WTC11 (cell line): ENCODE measurements around the gene L1TD1. TPM values are rescaled to one million over a fixed set of nuclear protein-coding genes. Genes with fewer than 3 reads are reported as not detected.

ENCODE experiments used
- ATF1 ChIP-seq: sonication (generic); formaldehyde crosslinking; IDR thresholded peaks from 2 replicates; pipeline ENCODE4 v1.8.1; 2023; ENCODE audit warnings: mild to moderate bottlenecking, moderate library complexity, missing genetic modification reagents
- MXD4 ChIP-seq: fragments of 250-450 bp; sonication (Bioruptor Pico); IDR thresholded peaks from 2 replicates; pipeline ENCODE4 v1.8.0; 2021; ENCODE audit warnings: mild to moderate bottlenecking, moderate library complexity, borderline replicate concordance
- NR1H2 ChIP-seq: sonication (generic); formaldehyde crosslinking; IDR thresholded peaks from 2 replicates; pipeline ENCODE4 v1.9.0; 2021; ENCODE audit warnings: mild to moderate bottlenecking, moderate library complexity, missing genetic modification reagents
- NR3C1 ChIP-seq: sonication (generic); formaldehyde crosslinking; conservative IDR thresholded peaks from 2 replicates; pipeline ENCODE4 v1.8.1; 2023; ENCODE audit warnings: low read depth, mild to moderate bottlenecking, missing genetic modification reagents
- OVOL2 ChIP-seq: fragments of 250-450 bp; sonication (Bioruptor Pico); IDR thresholded peaks from 2 replicates; pipeline ENCODE4 v1.9.0; 2021; ENCODE audit warnings: mild to moderate bottlenecking, borderline replicate concordance
- SOX15 ChIP-seq: fragments of 250-450 bp; sonication (Bioruptor Pico); IDR thresholded peaks from 2 replicates; pipeline ENCODE4 v1.9.0; 2021; ENCODE audit warnings: mild to moderate bottlenecking
- TEAD4 ChIP-seq: sonication (generic); formaldehyde crosslinking; IDR thresholded peaks from 2 replicates; pipeline ENCODE4 v1.8.0; 2022; ENCODE audit warnings: mild to moderate bottlenecking, missing genetic modification reagents
- ZBTB21 ChIP-seq: sonication (generic); formaldehyde crosslinking; IDR thresholded peaks from 2 replicates; pipeline ENCODE4 v1.8.1; 2023; ENCODE audit warnings: mild to moderate bottlenecking, missing genetic modification reagents, borderline replicate concordance
- ZNF121 ChIP-seq: sonication (generic); formaldehyde crosslinking; IDR thresholded peaks from 2 replicates; pipeline ENCODE4 v1.8.0; 2023; ENCODE audit warnings: missing genetic modification reagents
- ZNF671 ChIP-seq: fragments of 250-450 bp; sonication (Bioruptor Pico); IDR thresholded peaks from 2 replicates; pipeline ENCODE4 v1.8.0; 2021; ENCODE audit warnings: mild to moderate bottlenecking
- total RNA-seq: library from RNA; stranded (reverse); gene quantifications from 3 replicates; pipeline ENCODE4 v1.2.3, GENCODE V29; 2021
- TF ChIP-seq, protein P1 (sequence below): sonication (generic); formaldehyde crosslinking; conservative IDR thresholded peaks from 2 replicates; pipeline ENCODE4 v1.8.1; 2022; ENCODE audit warnings: mild to moderate bottlenecking, missing genetic modification reagents
- TF ChIP-seq, protein P2 (sequence below): fragments of 250-450 bp; sonication (Bioruptor Pico); IDR thresholded peaks from 2 replicates; pipeline ENCODE4 v1.9.0; 2021; ENCODE audit warnings: mild to moderate bottlenecking, borderline replicate concordance
- TF ChIP-seq, protein P3 (sequence below): sonication (generic); formaldehyde crosslinking; conservative IDR thresholded peaks from 2 replicates; pipeline ENCODE4 v1.8.1; 2023; ENCODE audit warnings: mild to moderate bottlenecking, low read depth, missing genetic modification reagents, moderate library complexity
- TF ChIP-seq, protein P4 (sequence below): fragments of 250-450 bp; sonication (Bioruptor Pico); IDR thresholded peaks from 2 replicates; pipeline ENCODE4 v1.9.0; 2021; ENCODE audit warnings: mild to moderate bottlenecking
- TF ChIP-seq, protein P5 (sequence below): sonication (generic); formaldehyde crosslinking; IDR thresholded peaks from 2 replicates; pipeline ENCODE4 v1.8.1; 2023; ENCODE audit warnings: mild to moderate bottlenecking, moderate library complexity, missing genetic modification reagents
- TF ChIP-seq, protein P6 (sequence below): sonication (generic); formaldehyde crosslinking; IDR thresholded peaks from 2 replicates; pipeline ENCODE4 v1.8.0; 2023; ENCODE audit warnings: mild to moderate bottlenecking, missing genetic modification reagents
- TF ChIP-seq, protein P7 (sequence below): sonication (generic); formaldehyde crosslinking; IDR thresholded peaks from 2 replicates; pipeline ENCODE4 v1.8.1; 2022; ENCODE audit warnings: mild to moderate bottlenecking, missing genetic modification reagents, moderate library complexity, borderline replicate concordance
- TF ChIP-seq, protein P8 (sequence below): sonication (generic); formaldehyde crosslinking; IDR thresholded peaks from 2 replicates; pipeline ENCODE4 v1.8.0; 2022; ENCODE audit warnings: mild to moderate bottlenecking, missing genetic modification reagents
- TF ChIP-seq, protein P9 (sequence below): fragments of 250-450 bp; sonication (Bioruptor Pico); IDR thresholded peaks from 2 replicates; pipeline ENCODE4 v1.8.0; 2021; ENCODE audit warnings: mild to moderate bottlenecking

Gene L1TD1
- total RNA-seq, 1 experiment from 2014 or later: 319 TPM

DNA sequence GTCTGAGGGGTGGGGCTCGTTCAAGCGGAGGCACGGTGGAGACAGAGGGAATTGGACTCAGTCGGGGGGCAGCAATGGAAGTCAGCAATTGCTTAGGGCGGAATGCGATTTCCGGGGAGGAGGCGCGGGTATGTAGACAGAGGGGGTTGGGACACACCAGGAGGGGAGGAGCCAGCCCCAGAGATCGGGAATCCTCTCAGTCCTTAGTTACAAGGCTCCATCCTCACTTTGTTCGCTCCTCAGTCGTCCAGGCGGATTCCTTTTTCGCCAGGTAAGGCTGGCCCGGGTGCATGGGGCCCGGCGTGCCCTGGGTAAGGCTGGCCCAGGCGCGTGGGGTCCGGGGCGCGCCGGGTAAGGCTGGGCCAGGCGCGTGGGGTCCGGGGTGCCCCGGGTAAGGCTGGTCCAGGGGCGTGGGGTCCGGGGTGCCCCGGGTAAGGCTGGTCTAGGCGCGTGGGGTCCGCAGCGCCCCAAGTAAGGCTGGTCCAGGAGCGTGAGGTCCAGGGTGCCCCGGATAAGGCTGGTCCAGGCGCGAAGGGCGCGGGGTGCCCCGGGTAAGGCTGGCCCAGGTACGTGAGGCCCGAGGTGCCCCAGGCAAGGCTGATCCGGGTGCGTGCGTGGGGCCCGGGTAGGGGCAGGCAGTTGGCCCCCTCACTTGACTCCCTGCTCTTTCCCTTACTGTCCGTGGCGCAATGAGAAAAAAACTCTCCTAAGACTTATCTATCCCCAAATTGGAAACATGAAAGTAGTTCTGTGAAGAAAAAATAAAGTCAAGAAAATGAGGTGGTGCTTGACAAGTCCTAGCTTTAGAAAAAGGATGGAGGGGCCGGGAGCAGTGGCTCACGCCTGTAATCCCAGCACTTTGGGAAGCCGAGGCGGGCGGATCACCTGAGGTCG lies at the start of gene L1TD1 (continued):
- TF ChIP-seq ATF1 (CRISPR knock-in tag): 0 out of 2 replicates have a peak, but pooled peaks have one; percentile 82
- peak; percentile 86; the same call in 1 of the 2 replicates for TF ChIP-seq NR3C1 (CRISPR knock-in tag)
- TF ChIP-seq OVOL2 (CRISPR knock-in tag): no peak
- TF ChIP-seq TEAD4 (CRISPR knock-in tag): no peak
- TF ChIP-seq, protein P1, sequence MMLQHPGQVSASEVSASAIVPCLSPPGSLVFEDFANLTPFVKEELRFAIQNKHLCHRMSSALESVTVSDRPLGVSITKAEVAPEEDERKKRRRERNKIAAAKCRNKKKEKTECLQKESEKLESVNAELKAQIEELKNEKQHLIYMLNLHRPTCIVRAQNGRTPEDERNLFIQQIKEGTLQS (CRISPR knock-in tag): 0 out of 2 replicates have a peak, but pooled peaks have one; percentile 53
- TF ChIP-seq, protein P2, sequence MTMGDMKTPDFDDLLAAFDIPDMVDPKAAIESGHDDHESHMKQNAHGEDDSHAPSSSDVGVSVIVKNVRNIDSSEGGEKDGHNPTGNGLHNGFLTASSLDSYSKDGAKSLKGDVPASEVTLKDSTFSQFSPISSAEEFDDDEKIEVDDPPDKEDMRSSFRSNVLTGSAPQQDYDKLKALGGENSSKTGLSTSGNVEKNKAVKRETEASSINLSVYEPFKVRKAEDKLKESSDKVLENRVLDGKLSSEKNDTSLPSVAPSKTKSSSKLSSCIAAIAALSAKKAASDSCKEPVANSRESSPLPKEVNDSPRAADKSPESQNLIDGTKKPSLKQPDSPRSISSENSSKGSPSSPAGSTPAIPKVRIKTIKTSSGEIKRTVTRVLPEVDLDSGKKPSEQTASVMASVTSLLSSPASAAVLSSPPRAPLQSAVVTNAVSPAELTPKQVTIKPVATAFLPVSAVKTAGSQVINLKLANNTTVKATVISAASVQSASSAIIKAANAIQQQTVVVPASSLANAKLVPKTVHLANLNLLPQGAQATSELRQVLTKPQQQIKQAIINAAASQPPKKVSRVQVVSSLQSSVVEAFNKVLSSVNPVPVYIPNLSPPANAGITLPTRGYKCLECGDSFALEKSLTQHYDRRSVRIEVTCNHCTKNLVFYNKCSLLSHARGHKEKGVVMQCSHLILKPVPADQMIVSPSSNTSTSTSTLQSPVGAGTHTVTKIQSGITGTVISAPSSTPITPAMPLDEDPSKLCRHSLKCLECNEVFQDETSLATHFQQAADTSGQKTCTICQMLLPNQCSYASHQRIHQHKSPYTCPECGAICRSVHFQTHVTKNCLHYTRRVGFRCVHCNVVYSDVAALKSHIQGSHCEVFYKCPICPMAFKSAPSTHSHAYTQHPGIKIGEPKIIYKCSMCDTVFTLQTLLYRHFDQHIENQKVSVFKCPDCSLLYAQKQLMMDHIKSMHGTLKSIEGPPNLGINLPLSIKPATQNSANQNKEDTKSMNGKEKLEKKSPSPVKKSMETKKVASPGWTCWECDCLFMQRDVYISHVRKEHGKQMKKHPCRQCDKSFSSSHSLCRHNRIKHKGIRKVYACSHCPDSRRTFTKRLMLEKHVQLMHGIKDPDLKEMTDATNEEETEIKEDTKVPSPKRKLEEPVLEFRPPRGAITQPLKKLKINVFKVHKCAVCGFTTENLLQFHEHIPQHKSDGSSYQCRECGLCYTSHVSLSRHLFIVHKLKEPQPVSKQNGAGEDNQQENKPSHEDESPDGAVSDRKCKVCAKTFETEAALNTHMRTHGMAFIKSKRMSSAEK (CRISPR knock-in tag): no peak
- no peak for TF ChIP-seq ZNF671
- TF ChIP-seq, protein P3, sequence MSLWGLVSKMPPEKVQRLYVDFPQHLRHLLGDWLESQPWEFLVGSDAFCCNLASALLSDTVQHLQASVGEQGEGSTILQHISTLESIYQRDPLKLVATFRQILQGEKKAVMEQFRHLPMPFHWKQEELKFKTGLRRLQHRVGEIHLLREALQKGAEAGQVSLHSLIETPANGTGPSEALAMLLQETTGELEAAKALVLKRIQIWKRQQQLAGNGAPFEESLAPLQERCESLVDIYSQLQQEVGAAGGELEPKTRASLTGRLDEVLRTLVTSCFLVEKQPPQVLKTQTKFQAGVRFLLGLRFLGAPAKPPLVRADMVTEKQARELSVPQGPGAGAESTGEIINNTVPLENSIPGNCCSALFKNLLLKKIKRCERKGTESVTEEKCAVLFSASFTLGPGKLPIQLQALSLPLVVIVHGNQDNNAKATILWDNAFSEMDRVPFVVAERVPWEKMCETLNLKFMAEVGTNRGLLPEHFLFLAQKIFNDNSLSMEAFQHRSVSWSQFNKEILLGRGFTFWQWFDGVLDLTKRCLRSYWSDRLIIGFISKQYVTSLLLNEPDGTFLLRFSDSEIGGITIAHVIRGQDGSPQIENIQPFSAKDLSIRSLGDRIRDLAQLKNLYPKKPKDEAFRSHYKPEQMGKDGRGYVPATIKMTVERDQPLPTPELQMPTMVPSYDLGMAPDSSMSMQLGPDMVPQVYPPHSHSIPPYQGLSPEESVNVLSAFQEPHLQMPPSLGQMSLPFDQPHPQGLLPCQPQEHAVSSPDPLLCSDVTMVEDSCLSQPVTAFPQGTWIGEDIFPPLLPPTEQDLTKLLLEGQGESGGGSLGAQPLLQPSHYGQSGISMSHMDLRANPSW: 0 out of 2 replicates have a peak, but pooled peaks have one; percentile 29
- TF ChIP-seq, protein P4, sequence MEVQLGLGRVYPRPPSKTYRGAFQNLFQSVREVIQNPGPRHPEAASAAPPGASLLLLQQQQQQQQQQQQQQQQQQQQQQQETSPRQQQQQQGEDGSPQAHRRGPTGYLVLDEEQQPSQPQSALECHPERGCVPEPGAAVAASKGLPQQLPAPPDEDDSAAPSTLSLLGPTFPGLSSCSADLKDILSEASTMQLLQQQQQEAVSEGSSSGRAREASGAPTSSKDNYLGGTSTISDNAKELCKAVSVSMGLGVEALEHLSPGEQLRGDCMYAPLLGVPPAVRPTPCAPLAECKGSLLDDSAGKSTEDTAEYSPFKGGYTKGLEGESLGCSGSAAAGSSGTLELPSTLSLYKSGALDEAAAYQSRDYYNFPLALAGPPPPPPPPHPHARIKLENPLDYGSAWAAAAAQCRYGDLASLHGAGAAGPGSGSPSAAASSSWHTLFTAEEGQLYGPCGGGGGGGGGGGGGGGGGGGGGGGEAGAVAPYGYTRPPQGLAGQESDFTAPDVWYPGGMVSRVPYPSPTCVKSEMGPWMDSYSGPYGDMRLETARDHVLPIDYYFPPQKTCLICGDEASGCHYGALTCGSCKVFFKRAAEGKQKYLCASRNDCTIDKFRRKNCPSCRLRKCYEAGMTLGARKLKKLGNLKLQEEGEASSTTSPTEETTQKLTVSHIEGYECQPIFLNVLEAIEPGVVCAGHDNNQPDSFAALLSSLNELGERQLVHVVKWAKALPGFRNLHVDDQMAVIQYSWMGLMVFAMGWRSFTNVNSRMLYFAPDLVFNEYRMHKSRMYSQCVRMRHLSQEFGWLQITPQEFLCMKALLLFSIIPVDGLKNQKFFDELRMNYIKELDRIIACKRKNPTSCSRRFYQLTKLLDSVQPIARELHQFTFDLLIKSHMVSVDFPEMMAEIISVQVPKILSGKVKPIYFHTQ (CRISPR knock-in tag): no peak
- TF ChIP-seq ZBTB21 (CRISPR knock-in tag): no peak; the same call in 1 of the 2 replicates
- TF ChIP-seq, protein P5, sequence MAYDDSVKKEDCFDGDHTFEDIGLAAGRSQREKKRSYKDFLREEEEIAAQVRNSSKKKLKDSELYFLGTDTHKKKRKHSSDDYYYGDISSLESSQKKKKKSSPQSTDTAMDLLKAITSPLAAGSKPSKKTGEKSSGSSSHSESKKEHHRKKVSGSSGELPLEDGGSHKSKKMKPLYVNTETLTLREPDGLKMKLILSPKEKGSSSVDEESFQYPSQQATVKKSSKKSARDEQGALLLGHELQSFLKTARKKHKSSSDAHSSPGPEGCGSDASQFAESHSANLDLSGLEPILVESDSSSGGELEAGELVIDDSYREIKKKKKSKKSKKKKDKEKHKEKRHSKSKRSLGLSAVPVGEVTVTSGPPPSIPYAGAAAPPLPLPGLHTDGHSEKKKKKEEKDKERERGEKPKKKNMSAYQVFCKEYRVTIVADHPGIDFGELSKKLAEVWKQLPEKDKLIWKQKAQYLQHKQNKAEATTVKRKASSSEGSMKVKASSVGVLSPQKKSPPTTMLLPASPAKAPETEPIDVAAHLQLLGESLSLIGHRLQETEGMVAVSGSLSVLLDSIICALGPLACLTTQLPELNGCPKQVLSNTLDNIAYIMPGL (CRISPR knock-in tag): peak; percentile 69
- no peak for TF ChIP-seq ZNF121 (CRISPR knock-in tag)
- TF ChIP-seq, protein P6, sequence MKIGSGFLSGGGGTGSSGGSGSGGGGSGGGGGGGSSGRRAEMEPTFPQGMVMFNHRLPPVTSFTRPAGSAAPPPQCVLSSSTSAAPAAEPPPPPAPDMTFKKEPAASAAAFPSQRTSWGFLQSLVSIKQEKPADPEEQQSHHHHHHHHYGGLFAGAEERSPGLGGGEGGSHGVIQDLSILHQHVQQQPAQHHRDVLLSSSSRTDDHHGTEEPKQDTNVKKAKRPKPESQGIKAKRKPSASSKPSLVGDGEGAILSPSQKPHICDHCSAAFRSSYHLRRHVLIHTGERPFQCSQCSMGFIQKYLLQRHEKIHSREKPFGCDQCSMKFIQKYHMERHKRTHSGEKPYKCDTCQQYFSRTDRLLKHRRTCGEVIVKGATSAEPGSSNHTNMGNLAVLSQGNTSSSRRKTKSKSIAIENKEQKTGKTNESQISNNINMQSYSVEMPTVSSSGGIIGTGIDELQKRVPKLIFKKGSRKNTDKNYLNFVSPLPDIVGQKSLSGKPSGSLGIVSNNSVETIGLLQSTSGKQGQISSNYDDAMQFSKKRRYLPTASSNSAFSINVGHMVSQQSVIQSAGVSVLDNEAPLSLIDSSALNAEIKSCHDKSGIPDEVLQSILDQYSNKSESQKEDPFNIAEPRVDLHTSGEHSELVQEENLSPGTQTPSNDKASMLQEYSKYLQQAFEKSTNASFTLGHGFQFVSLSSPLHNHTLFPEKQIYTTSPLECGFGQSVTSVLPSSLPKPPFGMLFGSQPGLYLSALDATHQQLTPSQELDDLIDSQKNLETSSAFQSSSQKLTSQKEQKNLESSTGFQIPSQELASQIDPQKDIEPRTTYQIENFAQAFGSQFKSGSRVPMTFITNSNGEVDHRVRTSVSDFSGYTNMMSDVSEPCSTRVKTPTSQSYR (CRISPR knock-in tag): peak; percentile 86; the same call in 1 of the 2 replicates
- TF ChIP-seq NR1H2 (CRISPR knock-in tag): 0 out of 2 replicates have a peak, but pooled peaks have one; percentile 22
- no peak for TF ChIP-seq SOX15
- TF ChIP-seq, protein P7, sequence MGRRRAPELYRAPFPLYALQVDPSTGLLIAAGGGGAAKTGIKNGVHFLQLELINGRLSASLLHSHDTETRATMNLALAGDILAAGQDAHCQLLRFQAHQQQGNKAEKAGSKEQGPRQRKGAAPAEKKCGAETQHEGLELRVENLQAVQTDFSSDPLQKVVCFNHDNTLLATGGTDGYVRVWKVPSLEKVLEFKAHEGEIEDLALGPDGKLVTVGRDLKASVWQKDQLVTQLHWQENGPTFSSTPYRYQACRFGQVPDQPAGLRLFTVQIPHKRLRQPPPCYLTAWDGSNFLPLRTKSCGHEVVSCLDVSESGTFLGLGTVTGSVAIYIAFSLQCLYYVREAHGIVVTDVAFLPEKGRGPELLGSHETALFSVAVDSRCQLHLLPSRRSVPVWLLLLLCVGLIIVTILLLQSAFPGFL: no peak
- TF ChIP-seq, protein P8, sequence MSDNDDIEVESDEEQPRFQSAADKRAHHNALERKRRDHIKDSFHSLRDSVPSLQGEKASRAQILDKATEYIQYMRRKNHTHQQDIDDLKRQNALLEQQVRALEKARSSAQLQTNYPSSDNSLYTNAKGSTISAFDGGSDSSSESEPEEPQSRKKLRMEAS (CRISPR knock-in tag): peak; percentile 54
- TF ChIP-seq MXD4 (CRISPR knock-in tag): no peak
- TF ChIP-seq, protein P9, sequence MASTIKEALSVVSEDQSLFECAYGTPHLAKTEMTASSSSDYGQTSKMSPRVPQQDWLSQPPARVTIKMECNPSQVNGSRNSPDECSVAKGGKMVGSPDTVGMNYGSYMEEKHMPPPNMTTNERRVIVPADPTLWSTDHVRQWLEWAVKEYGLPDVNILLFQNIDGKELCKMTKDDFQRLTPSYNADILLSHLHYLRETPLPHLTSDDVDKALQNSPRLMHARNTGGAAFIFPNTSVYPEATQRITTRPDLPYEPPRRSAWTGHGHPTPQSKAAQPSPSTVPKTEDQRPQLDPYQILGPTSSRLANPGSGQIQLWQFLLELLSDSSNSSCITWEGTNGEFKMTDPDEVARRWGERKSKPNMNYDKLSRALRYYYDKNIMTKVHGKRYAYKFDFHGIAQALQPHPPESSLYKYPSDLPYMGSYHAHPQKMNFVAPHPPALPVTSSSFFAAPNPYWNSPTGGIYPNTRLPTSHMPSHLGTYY (CRISPR knock-in tag): no peak; the same call in 1 of the 2 replicates
